Stimulated activated CD8-positive, alpha-beta memory T cell treated with anti-CD3 and anti-CD28 coated beads, Interleukin-4, amount 100 ng/mL, for 1 hour (primary cell): ENCODE measurements around the gene RAB11B.
"Not testable (repeated sequence)": the region's sequence is repeated elsewhere in the genome, so short reads cannot be mapped to it uniquely, and the experiment has no call there.

Experiments used
- DNase-seq, 2 donors: peaks; one replicate each; pipeline ENCODE4 v3.0.0-alpha.2; 2020; ENCODE audit warnings: low read depth in 2 of 2, low spot score in 1 of 2

The RAB11B gene

DNA sequence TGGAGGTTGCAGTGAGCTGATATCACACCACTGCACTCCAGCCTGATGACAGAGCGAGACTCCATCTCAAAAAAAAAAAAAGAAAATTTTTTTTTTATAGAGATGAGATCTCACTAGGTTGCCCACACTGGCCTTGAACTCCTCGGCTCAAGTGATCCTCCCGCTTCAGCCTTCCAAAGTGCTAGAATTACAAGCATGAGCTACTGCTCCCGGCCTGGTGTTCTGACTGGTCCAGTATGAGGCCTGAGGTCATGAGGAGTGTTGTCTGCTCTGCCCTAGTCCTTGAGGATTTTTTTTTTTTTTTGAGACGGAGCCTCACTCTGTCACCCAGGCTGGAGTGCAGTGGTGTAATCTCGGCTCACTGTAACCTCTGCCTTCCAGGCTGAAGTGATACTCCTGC lies 35.2 kb downstream of the RAB11B start:
- DNase-seq, result not testable (repeated sequence)

DNA sequence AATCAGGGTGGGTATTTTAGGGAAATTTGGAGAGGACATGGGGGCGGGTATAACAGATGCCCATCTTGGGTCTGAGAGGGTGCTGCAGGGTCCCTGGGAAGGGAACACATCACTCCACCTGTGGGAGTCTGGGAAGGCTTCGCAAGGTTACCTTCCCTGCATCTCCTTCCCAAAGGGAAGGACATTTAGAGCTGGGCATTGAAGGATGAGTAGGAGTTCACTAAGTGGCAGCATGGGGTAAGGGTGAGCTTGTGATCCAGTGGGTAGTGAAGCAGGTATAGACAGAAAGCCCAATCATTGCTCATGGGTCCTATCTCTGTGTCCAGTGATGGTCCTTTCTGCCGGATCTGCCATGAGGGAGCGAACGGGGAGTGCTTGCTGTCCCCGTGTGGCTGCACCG lies 36.1 kb downstream of the RAB11B start:
- DNase-seq, result no peak

DNA sequence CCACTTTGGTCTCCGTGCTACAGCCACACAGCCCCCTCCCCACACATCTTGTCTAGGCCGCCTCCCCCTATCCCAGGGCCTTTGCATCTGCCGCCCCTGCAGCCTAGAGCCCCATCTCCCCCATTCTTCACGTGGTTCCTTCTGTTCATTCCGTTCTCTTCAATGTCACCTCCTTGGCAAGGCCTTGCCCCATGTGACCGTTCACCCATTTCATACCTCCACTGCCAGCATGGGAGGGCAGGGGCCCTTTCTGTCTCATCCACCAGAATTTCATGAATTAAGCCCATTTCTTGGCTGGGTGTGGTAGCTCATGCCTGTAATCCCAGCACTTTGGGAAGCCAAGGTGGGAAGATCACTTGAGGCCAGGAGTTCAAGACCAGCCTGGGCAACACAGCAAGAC lies 38.9 kb downstream of the RAB11B start:
- no peak for DNase-seq

DNA sequence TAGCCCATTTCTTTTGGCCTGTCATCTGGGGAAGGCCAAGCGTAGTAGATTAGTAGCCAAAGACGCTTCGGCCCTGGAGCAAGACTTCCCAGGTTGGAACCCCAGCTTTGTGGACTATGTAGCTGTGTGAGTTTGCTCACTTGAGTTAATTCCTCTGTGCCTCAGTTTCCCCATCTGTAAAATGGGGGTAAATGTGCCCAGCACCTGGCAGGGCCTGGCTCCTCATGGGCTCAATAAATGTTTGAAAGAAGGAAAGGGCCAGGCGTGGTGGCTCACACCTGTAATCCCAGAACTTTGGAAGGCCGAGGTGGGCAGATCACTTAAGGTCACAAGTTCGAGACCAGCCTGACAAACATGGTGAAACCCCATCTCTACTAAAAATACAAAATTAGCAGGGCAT lies 39.7 kb downstream of the RAB11B start:
- DNase-seq, result no peak

DNA sequence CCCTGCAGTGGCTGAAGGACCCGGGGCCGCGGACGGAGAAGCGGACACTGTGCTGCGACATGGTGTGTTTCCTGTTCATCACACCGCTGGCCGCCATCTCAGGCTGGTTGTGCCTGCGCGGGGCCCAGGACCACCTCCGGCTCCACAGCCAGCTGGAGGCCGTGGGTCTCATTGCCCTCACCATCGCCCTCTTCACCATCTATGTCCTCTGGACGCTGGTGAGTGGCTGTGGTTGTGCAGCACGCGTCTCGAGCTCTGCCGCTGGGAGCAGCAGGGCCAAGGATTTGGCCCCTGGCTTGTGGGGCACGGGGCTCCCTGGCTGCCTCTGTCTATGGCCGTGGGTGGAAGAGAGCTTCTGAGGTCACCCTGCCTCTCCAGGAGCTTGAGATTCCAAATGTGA lies 40.5 kb downstream of the RAB11B start:
- DNase-seq, result no peak

DNA sequence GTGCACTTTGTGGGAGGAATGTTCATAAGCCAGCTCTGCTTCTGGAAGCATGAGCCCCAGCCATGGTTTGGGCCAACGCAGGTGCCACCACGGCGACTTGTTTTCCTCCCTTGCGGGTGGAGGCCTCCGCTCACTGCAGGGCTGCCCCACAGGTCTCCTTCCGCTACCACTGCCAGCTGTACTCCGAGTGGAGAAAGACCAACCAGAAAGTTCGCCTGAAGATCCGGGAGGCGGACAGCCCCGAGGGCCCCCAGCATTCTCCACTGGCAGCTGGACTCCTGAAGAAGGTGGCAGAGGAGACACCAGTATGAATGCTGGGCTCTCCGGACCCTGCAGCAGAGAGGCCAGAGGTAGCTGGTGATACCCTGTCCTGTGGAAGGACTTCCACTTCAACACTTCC lies 48.1 kb downstream of the RAB11B start:
- no peak for DNase-seq

DNA sequence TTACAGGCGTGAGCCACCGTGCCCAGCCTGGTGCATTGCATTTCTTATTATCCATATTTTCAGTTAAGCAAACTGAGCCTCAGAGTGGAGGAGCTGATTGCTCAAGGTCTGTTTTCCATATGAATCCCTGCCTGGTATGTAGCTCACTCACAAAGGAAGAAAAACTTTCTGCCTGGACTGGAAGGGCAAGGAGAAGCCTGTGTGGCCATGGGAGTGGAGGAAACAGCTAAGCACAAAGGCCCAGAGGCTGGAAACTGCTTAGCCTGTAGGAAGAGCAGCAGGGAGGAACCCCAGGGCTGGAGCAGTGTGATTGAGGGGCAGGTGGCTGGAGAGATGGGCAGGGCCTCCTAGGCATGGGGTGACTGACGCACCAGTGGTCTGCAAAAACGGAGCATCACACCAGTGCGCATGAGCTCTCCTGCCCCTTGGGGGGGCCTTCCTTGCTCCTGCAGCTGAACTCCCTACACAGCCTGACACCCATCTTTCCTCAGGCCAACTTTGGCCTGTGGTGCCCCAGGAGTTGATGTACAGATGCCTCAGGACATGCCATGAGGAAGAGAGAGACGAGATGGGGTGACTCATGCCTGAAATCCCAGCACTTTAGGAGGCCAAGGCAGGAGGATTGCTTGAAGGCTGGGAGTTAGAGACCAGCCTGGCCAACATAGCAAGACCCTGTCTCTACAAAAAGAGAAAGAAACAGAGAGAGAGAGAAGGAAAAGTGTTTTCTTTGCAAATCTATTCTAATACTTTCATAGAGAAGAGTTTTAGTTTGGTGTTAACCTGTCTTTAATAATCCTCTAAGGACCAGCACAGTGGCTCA lies 51.8 kb downstream of the RAB11B start:
- no peak for DNase-seq

DNA sequence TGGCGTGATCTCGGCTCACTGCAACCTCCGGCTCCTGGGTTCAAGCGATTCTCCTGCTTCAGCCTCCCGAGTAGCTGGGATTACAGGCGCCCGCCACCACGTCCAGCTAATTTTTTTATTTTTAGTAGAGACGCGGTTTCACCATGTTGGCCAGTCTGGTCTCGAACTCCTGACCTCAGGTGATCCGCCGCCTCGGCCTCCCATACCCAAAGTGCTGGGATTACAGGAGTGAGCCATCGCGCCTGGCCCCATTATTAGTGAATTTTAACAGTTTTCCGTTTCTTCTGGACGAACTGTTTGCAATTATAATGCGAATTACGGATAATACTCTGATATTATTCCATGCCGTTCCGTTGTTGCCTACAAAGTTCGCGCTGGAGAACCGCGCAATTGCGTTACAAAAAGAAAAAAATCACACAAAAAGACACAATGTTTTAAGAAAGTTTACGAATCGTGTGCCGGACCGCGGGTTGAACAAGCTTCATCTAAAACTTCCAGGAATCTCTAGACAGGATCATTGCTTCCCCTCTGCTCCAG lies 54.0 kb downstream of the RAB11B start:
- not testable (repeated sequence) for DNase-seq

DNA sequence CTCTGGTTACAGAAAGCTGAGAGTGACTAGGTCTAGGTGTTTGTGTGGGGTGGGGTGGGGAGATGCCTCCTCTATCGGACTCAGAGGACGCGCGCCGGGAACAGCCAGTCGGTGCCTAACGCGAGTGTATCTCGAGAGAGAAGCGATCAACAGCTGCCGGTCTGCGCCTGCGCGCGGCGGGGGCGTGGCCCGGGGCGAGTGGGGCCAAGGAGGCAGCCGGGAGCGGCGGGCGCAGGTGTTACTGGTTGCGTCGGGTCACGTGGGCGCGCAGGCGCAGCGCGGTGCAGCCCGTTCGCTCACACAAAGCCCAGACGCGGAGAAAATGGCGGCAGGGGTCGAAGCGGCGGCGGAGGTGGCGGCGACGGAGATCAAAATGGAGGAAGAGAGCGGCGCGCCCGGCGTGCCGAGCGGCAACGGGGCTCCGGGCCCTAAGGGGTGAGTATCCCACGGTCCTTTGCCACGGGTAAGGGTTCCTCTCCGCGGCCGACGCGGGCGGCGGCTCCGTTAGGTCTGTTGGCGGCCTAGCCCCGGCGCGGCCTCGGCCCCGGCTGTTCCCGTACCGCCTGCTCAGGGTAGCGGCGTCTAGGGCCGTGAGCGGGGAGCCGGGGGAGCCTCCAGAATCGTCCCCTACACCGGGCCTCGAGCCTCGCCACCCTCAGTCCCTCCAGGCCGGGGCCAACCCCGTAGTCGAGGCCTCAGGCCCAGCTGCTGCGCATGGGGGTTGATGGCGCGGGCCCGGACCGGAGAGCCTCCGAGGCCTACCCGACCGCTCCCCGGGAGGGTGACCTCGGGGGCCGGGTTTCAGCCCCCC lies 54.7 kb downstream of the RAB11B start, which contains the start of gene HNRNPM:
Gene HNRNPM (plus strand): TSS at position 299 of the 811 bp plus-strand sequence. CDS start 24 bp downstream, at position 323.
- DNase-seq, result peak; percentile 100

DNA sequence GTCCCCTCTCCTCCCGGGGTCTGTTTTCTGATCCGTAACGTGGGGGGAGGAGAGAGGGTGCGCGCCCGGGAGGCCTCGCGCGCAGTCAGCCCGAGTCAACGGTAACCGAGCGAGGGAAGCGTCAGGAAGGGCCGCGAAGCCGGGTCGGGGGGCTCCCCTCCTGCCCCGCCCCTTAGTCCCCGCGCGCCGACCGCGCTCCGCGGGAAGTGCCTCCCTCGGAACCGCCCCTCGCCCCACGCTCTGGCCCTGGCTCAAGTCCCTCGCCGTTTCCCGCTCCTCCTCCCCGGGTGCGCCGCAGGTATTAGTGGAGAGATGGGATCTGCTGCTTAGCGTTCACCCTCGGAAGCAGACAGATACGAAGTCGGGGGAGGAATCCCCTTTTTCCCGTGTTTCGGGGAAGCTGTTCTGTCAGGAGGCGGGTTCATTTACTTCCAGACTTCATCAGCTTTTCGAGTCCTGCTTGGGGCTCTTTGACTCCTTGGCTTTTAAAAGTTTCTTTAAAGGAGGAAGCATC lies 55.4 kb downstream of the RAB11B start:
- no peak for DNase-seq

DNA sequence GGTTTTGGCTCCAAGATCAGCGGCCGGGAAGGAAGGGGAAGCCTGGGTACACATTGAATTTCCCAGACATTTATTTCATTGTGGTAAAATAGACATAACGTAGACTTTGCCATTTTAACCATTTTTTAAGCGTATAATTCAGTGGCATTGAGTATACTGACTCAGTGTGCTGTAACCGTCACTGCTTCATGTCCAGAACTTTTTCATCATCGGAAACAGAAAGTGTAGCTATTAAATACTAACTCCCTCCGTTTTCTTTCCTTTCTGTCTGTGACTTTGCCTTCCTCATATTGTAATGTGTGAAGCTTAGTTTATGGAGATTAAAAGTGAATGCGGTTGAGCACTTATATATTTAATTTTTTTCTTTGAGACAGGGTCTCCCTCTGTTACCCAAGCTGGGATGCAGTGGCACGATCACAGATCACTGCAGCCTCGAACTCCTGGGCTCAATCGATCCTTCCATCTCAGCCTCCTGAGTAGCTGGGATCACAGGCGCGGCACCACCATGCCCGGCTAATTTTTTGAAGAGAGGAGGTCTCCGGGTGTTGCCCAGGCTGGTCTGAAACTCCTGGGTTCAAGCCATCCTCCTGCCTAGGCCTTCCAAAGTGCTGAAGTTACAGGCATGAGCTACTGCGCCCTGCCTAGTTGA lies 56.0 kb downstream of the RAB11B start:
- no peak for DNase-seq

DNA sequence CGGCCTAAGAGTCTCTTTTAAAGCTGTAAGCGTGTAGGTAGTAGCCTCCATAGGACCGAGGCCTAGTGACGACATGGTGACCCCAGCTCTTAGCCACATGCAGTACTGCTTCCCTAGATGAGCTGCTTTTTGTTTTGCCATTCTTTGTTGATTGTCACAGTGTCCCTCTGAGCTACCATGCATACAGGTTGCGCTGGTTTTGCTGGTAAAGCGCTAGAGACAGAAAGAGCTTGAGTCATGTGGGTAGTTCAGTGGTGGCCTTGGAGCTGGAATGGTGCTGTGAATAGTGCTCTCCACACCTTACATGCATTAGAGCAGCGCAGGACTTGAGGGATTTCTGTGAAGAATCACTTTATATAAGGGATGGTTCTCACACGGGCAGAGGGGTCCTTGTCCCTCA lies 59.7 kb downstream of the RAB11B start:
- no peak for DNase-seq

DNA sequence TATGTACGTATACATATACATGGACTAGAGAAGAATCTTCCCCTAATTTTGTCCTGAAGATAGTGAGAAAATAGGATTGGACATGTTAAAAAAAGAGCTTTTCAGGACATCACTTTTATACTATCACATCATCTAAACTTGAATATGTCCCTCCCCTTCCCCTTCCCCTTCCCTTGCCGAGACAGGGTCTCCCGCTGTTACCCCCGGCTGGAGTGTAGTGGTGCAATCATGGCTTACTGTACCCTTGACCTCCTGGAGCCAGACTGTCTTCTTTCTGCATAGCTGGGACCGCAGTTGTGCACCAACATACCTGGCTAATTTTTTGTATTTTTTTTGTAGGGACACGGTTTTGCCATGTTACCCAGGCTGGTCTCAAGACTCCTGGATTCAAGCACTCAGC lies 61.2 kb downstream of the RAB11B start:
- DNase-seq, result no peak

DNA sequence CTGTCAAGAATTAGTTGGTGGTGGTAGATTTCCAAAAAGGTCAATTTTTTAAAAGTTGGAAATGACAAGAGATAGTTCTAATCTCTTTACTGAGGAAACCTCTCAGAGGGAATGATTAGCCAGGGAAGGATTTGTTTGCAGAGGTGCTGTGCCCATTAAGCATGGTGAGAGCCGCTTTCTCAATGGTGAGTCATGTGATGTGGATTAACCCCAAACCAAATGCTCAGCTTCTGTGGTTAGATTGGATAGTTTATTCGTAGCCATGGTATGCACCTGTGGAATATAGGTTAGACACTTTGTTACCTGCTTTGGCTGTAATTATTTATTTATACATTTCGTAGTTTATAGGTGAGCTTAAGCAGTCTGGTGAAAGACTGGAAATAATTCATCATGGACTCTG lies 61.7 kb downstream of the RAB11B start:
- no peak for DNase-seq

DNA sequence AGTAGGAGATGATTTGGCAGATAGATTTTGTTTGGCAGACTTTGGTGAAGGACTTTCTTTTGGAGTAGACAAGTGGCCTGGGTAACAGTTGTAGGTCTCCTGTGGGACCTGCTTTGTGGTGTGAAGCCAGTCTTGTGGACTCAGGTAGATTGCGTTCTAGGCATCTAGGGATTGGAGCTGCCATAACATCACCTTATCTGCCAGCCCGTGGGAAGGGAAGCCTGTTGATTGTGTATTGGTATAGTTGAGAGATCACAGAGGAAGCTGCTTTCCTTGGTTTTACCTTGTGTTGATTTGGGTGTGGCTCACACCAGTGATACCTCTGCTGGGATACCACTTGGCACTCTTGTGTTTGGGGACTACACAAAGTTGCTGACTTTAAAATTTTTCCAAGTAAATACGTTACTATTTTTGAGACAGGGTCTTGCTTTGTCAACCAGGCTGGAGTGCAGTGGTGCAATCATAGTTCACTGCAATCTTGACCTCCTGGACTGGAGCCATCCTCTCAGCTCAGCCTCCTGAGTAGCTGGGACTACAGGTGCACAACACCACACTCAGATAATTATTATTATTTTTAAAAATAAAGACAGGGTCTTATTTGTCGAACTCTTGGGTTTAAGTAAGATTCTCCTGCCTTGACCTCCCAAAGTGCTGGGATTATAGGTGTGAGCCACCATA lies 62.4 kb downstream of the RAB11B start:
- no peak for DNase-seq

DNA sequence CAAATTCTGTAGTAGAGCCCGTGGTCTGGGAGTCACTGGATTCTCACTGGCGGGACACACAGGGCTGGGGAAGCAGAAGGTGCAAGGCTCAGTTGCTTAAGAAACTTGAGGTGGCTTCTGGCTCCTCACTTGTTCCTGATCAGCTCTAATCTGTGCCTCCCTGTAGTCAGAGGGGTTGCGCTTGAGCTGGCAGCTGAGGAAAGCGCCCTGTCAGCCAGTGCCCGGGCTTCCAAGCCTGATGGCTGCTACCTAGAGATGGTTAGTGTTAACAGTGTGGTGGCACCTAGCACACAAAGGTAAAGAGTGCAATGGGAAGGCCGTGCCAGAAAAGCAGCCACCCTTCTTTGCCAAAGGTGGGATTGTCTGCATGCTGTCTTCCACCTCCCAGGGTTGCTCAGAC lies 63.5 kb downstream of the RAB11B start:
- no peak for DNase-seq
